Kidney glomerular epithelial cell (primary cell): Measurements from ENCODE around the gene CHERP.
"Not testable (repeated sequence)": the region's sequence is repeated elsewhere in the genome, so short reads cannot be mapped to it uniquely, and the experiment has no call there.

Experiments used
- DNase-seq: peaks from one replicate; lab custom pipeline; 2025; lab: John Stamatoyannopoulos, UW

Gene CHERP

DNA sequence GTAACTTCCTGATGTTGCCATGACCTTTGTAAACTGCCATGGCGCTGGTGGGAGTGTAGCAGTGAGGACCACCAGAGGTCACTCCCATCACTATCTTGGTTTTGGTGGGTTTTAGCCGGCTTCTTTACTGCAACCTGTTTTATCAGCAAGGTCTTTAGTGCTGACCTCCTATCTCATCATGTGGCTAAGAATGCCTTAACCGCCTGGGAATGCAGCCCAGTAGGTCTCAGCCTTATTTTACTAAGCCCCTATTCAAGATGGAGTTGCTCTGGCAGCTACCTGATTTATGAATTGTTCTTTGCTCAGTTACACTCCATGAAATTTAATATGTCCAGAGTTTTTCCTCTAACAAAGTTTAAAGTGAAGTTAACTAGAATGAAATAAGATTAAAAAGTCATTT lies 65.8 kb downstream of the CHERP start:
- no peak for DNase-seq

DNA sequence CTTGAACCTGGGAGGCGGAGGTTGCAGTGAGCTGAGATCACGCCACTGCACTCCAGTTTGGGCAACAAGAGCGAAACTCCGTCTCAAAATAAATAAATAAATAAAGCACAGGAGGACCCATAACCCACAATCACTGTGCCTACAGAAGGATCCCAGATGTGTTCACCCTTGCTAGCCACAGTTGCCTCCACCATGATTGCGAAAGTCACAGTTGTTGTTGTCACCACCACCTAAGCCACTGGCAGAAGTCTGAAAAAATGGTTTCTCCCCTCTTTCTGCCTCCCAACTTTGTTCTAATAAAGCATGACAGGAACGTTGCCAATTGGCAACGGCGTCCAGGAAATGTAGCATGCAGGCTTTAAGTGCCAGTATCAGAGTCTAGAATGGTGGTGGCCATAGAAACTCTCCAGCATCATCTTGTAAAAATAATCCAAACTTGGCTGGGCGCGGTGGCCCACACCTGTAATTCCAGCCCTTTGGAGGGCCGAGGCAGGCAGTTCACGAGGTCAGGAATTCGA lies 68.3 kb downstream of the CHERP start:
- no peak for DNase-seq

DNA sequence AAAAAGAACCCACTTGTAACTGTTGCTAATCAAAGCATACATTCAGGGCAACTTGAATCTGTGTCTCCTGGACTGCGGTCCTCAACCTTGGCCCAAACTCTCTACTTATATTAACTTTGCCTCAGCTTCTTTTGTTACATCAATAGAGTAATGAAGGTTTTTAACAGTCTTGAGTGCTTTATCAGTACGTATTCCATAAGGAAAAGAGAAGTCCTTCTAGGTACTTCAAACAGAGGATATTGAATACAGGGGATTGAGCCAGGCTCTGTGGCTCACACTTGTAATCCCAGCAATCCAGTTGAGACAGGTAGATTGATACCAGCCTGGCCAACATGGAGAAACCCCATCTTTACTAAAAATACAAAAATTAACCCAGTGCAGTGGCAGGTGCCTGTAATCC lies 69.2 kb downstream of the CHERP start:
- DNase-seq = no peak

DNA sequence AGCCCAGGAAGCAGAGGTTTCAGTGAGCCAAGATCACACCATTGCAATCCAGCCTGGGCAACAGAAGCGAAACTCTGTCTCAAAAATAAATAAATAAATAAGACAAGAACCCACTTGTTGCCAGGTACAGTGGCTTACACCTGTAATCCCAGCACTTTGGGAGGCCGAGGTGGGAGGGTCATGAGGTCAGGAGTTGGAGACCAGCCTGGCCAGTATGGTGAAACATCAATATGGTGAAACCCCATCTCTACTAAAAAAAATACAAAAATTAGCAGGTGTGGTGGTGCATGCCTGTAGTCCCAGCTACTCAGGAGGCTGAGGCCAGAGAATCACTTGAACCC lies 69.7 kb downstream of the CHERP start:
- not testable (repeated sequence) for DNase-seq

DNA sequence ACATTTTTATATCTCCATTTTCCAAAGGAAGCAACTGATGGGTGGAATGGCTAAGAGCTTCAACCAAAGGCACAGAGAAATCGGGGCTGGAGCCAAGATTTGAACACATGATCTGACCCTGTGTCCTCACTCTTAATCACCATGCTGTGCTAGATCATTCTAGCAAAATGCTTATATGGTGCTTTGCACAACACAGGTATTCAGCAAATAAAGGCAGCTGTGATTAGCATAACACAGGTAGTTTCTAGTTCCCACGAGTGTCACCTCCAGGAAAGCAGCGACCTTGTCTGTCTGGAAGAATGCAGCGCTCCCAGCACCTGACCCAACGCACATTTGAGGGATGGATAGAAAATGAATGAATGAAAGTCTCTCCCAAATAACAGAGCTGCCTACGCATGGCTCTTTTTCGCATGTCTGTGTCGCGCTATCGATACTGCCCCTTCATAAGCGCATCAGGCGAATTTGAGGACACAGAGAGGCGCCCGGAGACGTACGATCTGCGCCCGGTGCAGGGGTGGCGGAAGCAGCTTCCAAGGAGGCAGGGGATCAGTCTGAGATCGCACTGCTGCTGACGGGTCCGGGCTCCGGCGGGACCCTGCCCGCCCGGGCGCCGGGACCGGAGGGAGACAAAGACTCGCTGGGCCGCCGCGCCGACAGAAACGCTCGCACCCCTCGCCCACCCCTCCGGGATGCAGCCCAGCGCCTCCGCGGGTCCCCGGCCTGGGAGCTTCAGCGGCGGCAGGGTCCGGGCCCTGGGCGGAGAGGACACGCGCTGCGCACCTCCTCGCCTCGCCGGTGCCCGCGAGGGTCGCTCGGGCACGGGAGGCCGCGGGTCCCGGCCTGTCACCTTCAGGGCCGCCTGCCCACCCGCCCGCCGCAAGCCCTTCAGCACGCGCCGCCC lies 71.1 kb downstream of the CHERP start:
- DNase-seq = no peak

DNA sequence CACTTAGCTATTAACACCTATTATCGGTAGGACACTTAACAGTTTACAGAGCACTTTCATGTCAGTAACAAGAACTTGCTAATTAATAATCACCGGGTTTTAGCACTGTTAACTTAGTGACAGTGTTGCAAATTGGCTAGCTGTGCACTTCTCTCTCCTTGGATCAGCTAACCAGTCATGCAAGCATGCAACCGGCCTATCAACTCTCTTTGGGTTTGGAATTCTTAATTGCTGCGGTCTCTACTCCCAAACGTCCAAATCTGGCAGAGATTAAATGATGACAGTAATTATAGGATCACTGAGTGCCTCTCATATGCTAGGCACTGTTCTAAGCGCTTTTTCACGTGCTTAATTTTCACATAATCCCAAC lies 71.7 kb downstream of the CHERP start:
- no peak for DNase-seq
